Activated naive CD4-positive, alpha-beta T cell treated with Interleukin-2 at 50 U/mL for 16 hours (primary cell): ENCODE results near the gene EXPH5.
"Not testable (repeated sequence)": the region's sequence is repeated elsewhere in the genome, so short reads cannot be mapped to it uniquely, and the experiment has no call there.

Source experiments
- DNase-seq: peaks from one replicate; pipeline ENCODE4 v3.0.0-alpha.2; 2020

EXPH5 gene, protein sequence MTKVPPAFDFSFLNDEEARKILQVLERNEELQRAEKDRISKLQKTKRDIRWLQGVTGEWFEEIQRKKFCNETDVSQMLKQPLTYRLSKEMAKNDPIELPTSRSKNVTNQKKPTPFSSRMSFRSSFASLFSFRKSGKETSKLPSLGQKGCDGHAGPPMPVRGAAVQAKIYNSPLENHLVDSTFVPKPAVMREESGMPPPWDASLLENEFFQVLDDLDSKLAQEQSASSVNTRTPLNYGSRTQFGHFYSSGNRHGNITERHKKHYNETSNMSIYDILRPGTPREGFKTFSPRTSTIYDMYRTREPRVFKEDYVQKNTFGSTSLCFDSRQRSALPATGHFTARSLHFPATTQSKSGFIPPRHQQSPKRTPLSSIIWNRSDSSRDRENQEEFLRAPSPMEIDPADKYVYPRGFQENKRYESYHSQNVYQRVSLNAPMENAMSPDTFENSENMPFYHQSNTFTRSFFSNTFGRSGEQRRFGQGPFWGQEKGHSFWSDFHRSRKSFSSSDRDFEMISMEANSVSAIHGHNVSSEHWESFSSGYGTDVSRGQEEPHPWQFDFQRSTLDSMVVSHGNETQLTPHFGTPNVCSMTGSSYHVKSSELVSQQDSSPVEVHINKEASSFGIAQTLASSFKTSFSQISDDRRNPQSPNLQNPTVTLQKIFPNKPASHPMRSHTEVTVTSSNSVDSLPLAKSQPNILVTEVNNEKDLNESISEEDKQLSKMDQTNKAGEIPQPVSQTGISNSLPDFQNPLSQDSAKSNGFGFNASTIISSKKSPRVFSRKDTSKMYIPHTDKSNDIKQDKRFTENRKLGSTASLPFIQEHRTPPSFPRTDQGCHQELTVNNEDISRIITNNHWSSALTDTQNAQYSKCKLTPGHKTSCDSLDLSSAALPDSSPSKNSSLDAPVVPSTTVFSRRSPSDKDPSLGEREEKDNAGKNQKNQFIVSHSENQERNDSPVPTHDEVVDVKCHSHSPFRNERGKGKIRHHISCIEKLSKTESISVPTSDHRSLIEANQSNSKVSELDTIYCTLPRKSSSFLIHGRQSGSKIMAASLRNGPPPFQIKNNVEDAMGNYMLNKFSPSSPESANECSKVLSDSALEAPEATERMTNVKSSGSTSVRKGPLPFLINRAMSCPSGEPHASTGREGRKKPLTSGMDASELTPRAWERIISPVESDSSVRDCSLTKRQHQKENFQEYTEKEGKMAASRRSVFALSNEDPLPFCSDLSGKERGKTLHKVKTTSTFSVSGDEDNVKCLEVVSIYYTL (N-terminal part only)

GRCh38 chr11:108593214-108593922 is at the start of gene EXPH5:
Gene EXPH5 (minus strand): TSS chr11:108593768. CDS start chr11:108593536, 232 bp downstream.
- peak; percentile 87 for DNase-seq

DNA sequence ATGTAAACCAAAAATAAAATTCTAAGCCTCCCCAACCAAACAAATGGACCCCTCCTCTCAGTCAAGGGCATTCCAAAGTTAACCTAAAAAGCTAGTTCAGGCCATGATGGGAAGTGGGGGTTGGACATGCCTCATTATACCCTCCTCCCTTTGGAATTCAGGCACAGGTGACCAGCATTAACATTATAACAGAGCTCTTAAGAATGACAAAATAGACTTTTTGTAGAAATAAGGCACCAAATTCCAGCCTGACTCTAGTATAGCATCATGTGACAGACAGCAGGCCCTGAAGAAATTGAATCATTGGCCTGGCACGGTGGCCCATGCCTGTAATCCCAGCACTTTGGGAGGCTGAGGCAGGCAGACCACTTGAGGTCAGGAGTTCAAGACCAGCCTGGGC is 48.2 kb upstream of the EXPH5 start:
- DNase-seq = not testable (repeated sequence)

DNA sequence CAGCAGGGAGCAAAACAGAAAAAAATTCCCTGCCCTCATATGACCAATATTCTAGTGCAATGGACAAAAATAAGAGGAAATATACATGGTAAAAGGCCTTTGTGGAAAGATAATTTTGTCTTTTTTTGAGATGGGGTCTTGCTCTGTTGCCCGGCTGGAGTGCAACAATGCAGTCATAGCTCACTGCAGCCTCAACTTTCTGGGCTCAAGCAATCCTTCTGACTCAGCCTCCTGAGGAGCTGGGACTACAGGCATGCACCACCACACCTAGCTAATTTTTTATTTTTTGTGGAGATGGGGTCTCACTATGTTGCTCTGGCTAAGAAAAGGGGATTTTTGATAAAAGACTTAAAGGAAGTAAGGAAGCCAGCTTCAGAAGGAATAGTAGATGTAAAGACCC is 45.6 kb upstream of the EXPH5 start:
- DNase-seq = no peak

- no peak for DNase-seq
Observed at GRCh38 chr11:108636222-108636621, 42.7 kb upstream of the EXPH5 start.

GRCh38 chr11:108635106-108635505 is 41.5 kb upstream of the EXPH5 start:
- DNase-seq = no peak

DNA sequence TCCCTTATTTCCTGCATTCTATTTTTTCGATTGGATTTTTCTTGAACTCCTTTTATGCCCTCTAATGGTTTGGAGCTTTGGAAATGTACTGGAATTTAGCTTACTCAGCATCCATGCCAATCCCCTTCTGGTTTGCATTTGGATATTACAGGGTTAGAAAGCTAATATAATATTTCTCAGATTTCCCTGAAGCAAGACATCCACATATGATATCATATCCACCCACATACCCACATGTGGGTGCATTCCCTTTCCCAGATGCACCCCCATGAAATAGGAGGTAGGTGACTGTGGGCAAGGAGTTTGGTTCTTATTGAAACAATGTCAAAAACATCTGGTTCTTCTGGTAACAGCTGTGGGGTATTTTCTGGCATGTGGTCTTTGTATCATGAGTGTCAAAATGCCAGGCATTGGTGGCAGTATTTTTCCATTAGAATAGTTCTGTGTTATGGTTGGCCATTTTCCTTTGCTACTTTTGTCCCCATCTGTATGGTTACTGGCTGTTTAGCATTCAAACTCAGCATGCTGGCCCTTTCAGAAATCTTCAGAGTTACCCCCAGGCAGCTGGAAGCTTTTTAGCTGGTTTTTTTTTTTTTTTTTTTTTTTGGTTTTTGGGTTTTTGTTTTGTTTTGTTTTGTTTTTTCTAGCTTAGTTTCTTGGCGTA is 38.6 kb upstream of the EXPH5 start:
- DNase-seq = no peak

GRCh38 chr11:108629274-108629673 is 35.7 kb upstream of the EXPH5 start:
- DNase-seq = no peak

DNA sequence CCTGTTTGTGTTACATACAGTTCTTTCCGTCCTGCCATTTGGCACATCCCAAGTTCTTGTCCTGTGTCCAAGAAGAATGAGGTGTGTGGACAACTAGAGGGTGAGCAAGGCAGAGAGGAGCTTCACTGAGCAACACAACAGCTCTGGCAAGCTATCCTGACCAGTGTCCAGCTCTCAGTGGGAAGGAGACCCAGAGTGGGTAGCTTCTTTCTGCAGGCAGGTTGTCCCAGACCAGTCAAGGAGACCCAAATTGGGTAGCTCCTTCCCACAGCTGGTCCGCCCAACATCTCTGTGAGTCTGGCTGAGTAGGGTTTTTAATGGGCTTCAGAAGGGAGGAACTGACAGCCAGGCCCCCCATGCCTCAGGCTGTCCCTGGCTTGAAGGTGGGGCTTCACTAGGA is 35.2 kb upstream of the EXPH5 start:
- DNase-seq = no peak

- no peak for DNase-seq
Observed at GRCh38 chr11:108628326-108628725, 34.8 kb upstream of the EXPH5 start.

GRCh38 chr11:108624196-108624925 is 30.8 kb upstream of the EXPH5 start:
- no peak for DNase-seq

GRCh38 chr11:108622341-108622740 is 28.8 kb upstream of the EXPH5 start:
- no peak for DNase-seq

DNA sequence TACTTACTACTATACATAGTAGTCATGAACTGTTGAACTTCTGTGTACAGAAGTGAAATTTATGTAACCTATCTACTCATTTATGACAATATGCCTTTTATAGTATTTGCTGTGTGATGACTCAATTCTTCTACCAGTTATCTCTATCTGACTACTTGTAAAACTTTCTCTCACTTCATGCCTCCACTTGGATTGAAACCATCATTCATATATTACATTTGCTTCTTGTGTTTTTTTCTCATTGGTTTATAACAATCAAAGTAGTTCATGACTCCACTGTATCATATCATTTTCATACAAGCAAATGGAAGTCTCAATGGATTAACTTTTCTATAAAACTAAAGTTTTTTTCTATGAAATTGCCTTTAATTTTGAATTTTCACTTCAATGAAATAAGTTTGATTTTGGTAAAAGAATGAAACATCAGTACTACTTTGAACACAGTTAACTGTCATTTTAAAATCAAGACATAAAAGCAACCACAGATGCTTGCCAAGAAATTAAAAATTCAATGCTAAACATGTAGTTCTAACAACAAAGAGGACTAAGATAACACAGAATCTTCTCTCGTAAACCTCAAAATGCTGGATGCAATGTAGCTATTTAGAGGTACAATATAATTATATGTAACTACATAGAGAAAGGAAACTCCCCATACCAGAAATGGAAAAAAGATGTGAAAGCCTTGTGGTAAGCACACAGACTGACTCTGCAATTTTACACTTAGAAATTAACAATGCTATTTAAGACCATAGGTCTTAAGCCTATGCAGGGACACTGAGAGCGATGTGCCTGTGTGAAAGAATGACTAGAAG is 27.6 kb upstream of the EXPH5 start:
- no peak for DNase-seq

DNA sequence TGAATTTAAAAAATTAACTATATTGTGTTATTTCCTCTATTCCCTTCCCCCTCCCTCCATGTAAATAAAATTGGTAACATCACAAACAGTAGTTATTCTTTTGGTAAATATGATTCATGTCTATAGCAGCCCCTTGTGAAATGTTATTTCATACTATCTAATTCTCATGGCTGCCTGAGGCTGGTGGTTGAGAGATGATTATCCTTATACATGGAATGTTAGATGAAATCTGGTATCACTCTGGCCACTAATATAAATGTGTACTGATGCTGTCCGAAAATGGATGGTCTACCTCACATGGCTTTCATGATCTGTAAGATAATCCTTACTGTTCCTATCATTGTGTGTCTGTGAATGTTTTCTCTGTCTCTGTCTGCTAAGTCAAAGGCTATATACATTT is 25.0 kb upstream of the EXPH5 start:
- no peak for DNase-seq

DNA sequence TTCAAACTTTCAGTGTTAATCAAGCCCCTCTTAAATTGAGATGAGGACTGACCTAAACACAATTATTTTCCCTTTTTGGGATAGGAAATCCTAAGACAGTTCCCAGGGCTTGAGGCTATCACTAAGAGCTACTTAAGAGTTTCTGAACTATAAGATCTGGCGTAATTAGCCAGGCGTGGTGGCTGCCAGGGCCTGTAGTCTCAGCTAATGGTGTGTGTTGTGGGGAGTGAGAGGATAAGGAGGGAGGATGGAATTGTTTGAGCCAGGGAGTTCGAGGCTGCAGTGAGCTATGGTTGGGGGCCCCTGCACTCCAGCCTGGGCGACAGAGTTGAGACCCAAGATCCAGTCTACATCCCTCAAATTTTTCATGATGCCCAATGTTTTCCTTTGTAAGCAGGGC is 23.5 kb upstream of the EXPH5 start:
- DNase-seq = no peak

DNA sequence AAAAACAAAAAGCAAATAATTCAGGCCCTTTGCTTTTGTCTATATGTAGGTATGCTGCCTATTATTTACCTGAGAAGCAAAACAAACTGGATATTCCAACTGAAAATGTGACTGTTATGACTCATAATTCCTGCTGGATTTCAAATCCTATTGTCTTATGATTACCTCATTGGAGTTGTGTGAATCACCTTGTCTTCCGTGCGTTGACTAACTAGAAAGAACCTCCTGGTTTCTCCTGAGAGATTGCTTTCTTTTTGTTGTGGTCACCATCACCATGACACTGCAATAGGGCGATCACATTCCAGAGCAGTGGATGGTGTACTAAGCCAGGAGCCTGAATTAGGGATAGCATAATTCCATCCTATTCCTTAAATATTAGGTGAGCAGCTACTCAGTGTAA is 23.0 kb upstream of the EXPH5 start:
- no peak for DNase-seq

DNA sequence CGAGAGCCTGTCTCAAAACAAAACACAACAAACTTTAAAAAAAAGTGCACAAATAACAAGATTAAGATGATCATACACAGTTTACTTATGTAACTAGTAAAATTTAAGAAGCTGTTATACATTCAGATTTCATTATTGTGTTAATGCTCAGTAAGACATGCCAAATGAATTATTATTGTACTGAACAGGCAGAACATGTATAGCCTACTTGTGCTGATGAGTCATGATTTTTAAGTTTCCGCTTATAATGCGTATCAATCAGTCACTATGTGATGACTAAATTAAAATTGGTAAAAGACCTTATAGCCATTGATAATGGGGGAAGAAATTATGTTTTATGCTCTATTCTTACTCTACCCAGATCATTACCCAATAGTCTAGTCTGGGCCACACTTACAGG is 20.5 kb upstream of the EXPH5 start:
- no peak for DNase-seq

DNA sequence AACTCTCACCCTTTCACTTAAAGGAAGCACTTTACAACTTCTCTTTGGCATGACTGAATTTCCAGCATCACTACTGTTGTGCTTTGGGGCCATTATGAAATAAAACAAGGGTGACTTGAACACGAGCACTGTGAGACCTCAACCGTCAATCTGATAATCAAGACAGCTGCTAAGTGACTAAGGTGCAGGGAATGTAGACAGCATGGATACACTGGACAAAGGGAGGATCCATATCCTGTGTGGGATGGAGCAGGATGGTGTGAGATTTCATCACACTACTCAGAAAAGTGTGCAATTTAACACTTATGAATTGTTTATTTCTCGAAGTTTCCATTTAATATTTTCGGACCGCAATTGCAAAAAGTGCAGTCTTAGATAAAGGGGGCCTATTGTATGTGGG is 16.1 kb upstream of the EXPH5 start:
- DNase-seq = no peak

DNA sequence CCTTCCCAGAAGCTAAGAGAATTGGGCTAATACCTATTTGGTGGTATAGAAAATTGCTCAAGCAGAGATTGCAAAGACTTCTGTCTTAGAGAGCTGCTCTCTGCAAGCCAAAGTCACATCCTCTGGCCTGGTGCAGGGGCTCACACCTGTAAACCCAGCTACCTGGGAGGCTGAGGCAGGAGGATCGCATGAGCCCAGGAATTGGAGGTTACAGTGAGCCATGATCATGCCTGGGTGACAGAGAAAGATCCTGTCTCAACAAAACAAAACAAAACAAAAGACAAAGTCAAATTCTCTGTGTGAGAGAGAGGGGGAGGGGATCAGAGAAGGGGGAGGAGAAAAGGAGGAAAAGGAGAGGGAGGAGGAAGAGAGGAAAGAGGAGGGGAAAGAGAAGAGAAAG is 15.0 kb upstream of the EXPH5 start:
- DNase-seq = no peak

GRCh38 chr11:108606495-108607160 is 13.1 kb upstream of the EXPH5 start:
- no peak for DNase-seq

GRCh38 chr11:108606070-108606469 is 12.5 kb upstream of the EXPH5 start:
- DNase-seq = no peak
